GM18519 (cell line): ENCODE measurements around the gene SSBP1.
"Not testable (repeated sequence)": the region's sequence is repeated elsewhere in the genome, so short reads cannot be mapped to it uniquely, and the experiment has no call there.

Experiments used
- ATAC-seq: cut with Tn5 transposase; IDR thresholded peaks from one replicate; pipeline ENCODE4 v1.9.1; 2021; ENCODE audit warnings: mild to moderate bottlenecking, moderate library complexity; ENCODE audit not compliant: unreplicated experiment, low FRiP score

SSBP1 gene

GRCh38 chr7:141737836-141738591 lies at the start of gene SSBP1:
TSS of gene SSBP1 (plus strand) at chr7:141738358. CDS start at chr7:141739167, 809 bp downstream.
- peak; percentile 81 for ATAC-seq

- ATAC-seq: not testable (repeated sequence)
Observed at GRCh38 chr7:141689072-141689825, 48.9 kb upstream of the SSBP1 start.

- ATAC-seq: no peak
Observed at GRCh38 chr7:141691540-141691939, 46.6 kb upstream of the SSBP1 start.

- ATAC-seq: no peak
Observed at GRCh38 chr7:141691961-141692360, 46.2 kb upstream of the SSBP1 start.

- no peak for ATAC-seq
Observed at GRCh38 chr7:141693082-141693481, 45.1 kb upstream of the SSBP1 start.

- no peak for ATAC-seq
Observed at GRCh38 chr7:141695803-141696289, 42.3 kb upstream of the SSBP1 start.

GRCh38 chr7:141696348-141696747 lies 41.8 kb upstream of the SSBP1 start:
- no peak for ATAC-seq

GRCh38 chr7:141697211-141697871 lies 40.8 kb upstream of the SSBP1 start:
- no peak for ATAC-seq

GRCh38 chr7:141698247-141699015 lies 39.7 kb upstream of the SSBP1 start:
- ATAC-seq: no peak

GRCh38 chr7:141699860-141700259 lies 38.3 kb upstream of the SSBP1 start:
- no peak for ATAC-seq

GRCh38 chr7:141700296-141700847 lies 37.8 kb upstream of the SSBP1 start:
- ATAC-seq: no peak

GRCh38 chr7:141700848-141701371 lies 37.2 kb upstream of the SSBP1 start:
- no peak for ATAC-seq

GRCh38 chr7:141701489-141702046 lies 36.6 kb upstream of the SSBP1 start:
- peak; percentile 48 for ATAC-seq

- peak; percentile 63 for ATAC-seq
Observed at GRCh38 chr7:141702047-141702567, 36.1 kb upstream of the SSBP1 start, which contains the start of gene DENND11. TSS of gene DENND11 (minus strand) at chr7:141702166. CDS start at chr7:141702153, 13 bp downstream.

- ATAC-seq: no peak
Observed at GRCh38 chr7:141702892-141703291, 35.3 kb upstream of the SSBP1 start.

GRCh38 chr7:141704112-141704511 lies 34.0 kb upstream of the SSBP1 start:
- no peak for ATAC-seq

GRCh38 chr7:141704741-141705140 lies 33.4 kb upstream of the SSBP1 start:
- ATAC-seq: no peak

- ATAC-seq: no peak
Observed at GRCh38 chr7:141706239-141707064, 31.7 kb upstream of the SSBP1 start.
